ENCODE results near the gene BNC2. TPM values are rescaled to one million over a fixed set of nuclear protein-coding genes. Genes with fewer than 3 reads are reported as not detected.

Gene BNC2
- total RNA-seq, 2 donors from 2014 or later = 0.99 to 1.8 TPM

- intact Hi-C loops (cut with DNase I) = no loop called here
- no peaks in the 10 kb centered on the region for H3K36me3 ChIP-seq (replicated peaks in 1 of 2; ENCODE audit: insufficient read depth in 1 of 2, low read depth in 2 of 2)
- H3K4me3 ChIP-seq = no peak overlapping the region
- ATAC-seq (no peak), DNase-seq (no peak)
- TF ChIP-seq, protein P1, sequence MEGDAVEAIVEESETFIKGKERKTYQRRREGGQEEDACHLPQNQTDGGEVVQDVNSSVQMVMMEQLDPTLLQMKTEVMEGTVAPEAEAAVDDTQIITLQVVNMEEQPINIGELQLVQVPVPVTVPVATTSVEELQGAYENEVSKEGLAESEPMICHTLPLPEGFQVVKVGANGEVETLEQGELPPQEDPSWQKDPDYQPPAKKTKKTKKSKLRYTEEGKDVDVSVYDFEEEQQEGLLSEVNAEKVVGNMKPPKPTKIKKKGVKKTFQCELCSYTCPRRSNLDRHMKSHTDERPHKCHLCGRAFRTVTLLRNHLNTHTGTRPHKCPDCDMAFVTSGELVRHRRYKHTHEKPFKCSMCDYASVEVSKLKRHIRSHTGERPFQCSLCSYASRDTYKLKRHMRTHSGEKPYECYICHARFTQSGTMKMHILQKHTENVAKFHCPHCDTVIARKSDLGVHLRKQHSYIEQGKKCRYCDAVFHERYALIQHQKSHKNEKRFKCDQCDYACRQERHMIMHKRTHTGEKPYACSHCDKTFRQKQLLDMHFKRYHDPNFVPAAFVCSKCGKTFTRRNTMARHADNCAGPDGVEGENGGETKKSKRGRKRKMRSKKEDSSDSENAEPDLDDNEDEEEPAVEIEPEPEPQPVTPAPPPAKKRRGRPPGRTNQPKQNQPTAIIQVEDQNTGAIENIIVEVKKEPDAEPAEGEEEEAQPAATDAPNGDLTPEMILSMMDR (IDR thresholded peaks at IDR 0.05) = no peak
- TF ChIP-seq POLR2A (IDR thresholded peaks at IDR 0.05) = no peak
- no peaks in the 10 kb centered on the region for H3K9me3 ChIP-seq
- no peaks in the 10 kb centered on the region for H3K27me3 ChIP-seq
- no peak overlapping the region for H3K27ac ChIP-seq
- H3K4me1 ChIP-seq = no peaks in the 10 kb centered on the region
- WGBS, 2 donors = 53 to 63% methylated on average over 3 of the region's 3 CpGs
Measured at GRCh38 chr9:16610538-16610937, 259.9 kb downstream of the BNC2 start.

GRCh38 chr9:16608906-16609305 lies 261.6 kb downstream of the BNC2 start:
- Histone ChIP-seq H3K4me1 (no peaks in the 10 kb centered on the region), H3K27ac (no peak overlapping the region), H3K27me3 (no peaks in the 10 kb centered on the region), H3K9me3 (no peaks in the 10 kb centered on the region), H3K4me3 (no peak overlapping the region), H3K36me3 (replicated peaks in 1 of 2; ENCODE audit: insufficient read depth in 1 of 2, low read depth in 2 of 2) (no peaks in the 10 kb centered on the region)
- WGBS, 2 donors = 89 to 93% methylated on average over 2 of the region's 2 CpGs
- intact Hi-C loops (cut with DNase I) = no loop called here
- ATAC-seq (no peak), DNase-seq (no peak)
- TF ChIP-seq POLR2A (IDR thresholded peaks at IDR 0.05) = no peak
- TF ChIP-seq, protein P1 (IDR thresholded peaks at IDR 0.05) = no peak

- ATAC-seq (no peak), DNase-seq (no peak)
- 83 to 90% methylated on average over 2 of the region's 2 CpGs for WGBS, 2 donors
- Histone ChIP-seq H3K36me3 (replicated peaks in 1 of 2; ENCODE audit: insufficient read depth in 1 of 2, low read depth in 2 of 2) (no peaks in the 10 kb centered on the region), H3K9me3 (no peaks in the 10 kb centered on the region), H3K4me1 (no peaks in the 10 kb centered on the region), H3K27me3 (no peaks in the 10 kb centered on the region), H3K4me3 (no peak overlapping the region), H3K27ac (no peak overlapping the region)
- intact Hi-C loops (cut with DNase I) = no loop called here
- TF ChIP-seq POLR2A (IDR thresholded peaks at IDR 0.05) = no peak
- TF ChIP-seq, protein P1 (IDR thresholded peaks at IDR 0.05) = no peak
Measured at GRCh38 chr9:16602494-16602893, 268.0 kb downstream of the BNC2 start.

GRCh38 chr9:16601991-16602390 lies 268.5 kb downstream of the BNC2 start:
- intact Hi-C loops (cut with DNase I) = no loop called here

GRCh38 chr9:16598316-16598715 lies 272.2 kb downstream of the BNC2 start:
- TF ChIP-seq, protein P1 (IDR thresholded peaks at IDR 0.05) = no peak
- no peak for TF ChIP-seq POLR2A (IDR thresholded peaks at IDR 0.05)
- no peaks in the 10 kb centered on the region for H3K36me3 ChIP-seq (replicated peaks in 1 of 2; ENCODE audit: insufficient read depth in 1 of 2, low read depth in 2 of 2)
- H3K27ac ChIP-seq = no peak overlapping the region
- WGBS, 2 donors = 71% methylated on average over 3 of the region's 3 CpGs
- H3K27me3 ChIP-seq = no peaks in the 10 kb centered on the region
- H3K9me3 ChIP-seq = no peaks in the 10 kb centered on the region
- H3K4me3 ChIP-seq = no peak overlapping the region
- ATAC-seq (no peak), DNase-seq (no peak)
- intact Hi-C loops (cut with DNase I) = no loop called here
- no peaks in the 10 kb centered on the region for H3K4me1 ChIP-seq

More at GRCh38 chr9:16601991-16602390, 268.5 kb downstream of the BNC2 start:
- Histone ChIP-seq H3K27ac (no peak overlapping the region), H3K9me3 (no peaks in the 10 kb centered on the region), H3K36me3 (replicated peaks in 1 of 2; ENCODE audit: insufficient read depth in 1 of 2, low read depth in 2 of 2) (no peaks in the 10 kb centered on the region), H3K27me3 (no peaks in the 10 kb centered on the region), H3K4me3 (no peak overlapping the region), H3K4me1 (no peaks in the 10 kb centered on the region)
- TF ChIP-seq POLR2A (IDR thresholded peaks at IDR 0.05) = no peak
- TF ChIP-seq, protein P1 (IDR thresholded peaks at IDR 0.05) = no peak
- ATAC-seq = no peak
- no peak for DNase-seq
